Measurements from ENCODE around the gene PAFAH2.
"Not testable (repeated sequence)": the region's sequence is repeated elsewhere in the genome, so short reads cannot be mapped to it uniquely, and the experiment has no call there.

PAFAH2 gene

DNA sequence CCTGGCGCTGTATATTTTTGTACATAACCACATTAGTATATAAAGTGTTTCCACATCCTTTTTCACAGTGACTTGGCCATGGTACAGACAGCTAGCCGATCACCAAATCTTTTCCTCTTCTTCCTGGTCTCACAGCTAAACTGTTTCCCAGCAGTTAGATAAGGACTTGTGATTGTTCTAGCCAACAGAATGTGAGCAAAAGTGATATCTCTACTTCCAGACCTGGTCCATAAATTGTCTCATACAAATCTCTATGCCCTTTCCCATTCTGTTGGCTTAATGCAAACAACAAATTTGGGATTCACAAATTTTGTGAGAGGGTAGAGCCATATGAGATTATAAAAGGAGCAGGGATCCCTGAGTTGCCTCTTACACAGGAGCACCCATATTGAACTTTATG is 19.5 kb downstream of the PAFAH2 start:
- no peak for DNase-seq

GRCh38 chr1:25977801-25978200 is 20.1 kb downstream of the PAFAH2 start:
- no peak for DNase-seq

DNA sequence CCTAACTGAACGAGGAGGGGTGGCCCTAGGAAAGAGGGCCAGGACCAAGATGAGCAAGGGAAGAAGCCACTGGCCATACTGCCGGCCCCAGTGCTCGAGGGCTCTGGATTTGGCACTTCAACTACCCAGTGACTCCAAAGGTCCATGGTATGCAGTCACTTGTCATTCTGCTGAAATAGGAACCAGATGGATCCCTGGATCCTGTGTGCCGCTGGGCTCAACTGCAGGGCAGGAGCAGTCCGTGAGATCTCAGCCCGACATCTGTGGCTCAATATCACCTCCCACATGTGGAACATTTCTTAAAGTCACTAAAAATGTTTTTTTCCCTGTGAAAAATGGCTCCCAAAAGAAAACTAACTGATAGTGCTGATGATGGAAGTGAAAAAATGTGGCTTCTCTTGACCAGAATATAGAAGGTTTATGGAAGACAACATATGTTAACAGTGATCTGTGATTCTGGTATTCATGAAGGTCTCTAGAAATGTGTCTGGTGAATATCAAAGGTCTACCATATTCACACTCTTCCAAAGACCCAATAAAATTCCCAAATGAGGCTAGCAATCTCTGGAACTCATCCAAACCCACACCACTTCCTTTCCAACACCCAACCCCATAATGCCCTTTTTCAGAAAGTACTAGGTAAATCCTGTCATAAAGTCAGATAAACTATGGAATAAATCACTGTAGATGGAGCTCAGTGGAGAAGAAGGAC is 24.1 kb downstream of the PAFAH2 start:
- no peak for DNase-seq

GRCh38 chr1:25971811-25972180 is 26.1 kb downstream of the PAFAH2 start:
- DNase-seq, result no peak

- peak; percentile 66 for DNase-seq
Measured at GRCh38 chr1:25971066-25971810, 26.6 kb downstream of the PAFAH2 start.

GRCh38 chr1:25967308-25967707 is 30.6 kb downstream of the PAFAH2 start:
- no peak for DNase-seq

DNA sequence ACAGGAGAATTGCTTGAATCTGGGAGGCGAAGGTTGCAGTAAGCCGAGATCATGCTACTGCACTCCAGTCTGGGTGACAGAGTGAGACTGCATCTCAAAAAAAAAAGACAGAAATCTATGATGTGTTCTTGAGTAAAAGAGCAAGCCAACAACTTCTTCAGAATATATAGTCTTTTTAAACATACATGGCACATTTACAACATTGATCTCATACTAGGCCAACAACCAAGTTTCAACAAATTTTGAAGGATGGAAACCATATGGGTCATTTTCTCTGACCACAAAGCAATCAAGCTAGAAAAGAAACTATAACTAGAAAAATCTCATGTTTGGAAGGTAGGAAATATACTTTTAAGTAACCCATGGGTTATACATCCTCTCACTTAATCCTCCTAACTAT is 38.3 kb downstream of the PAFAH2 start:
- no peak for DNase-seq

DNA sequence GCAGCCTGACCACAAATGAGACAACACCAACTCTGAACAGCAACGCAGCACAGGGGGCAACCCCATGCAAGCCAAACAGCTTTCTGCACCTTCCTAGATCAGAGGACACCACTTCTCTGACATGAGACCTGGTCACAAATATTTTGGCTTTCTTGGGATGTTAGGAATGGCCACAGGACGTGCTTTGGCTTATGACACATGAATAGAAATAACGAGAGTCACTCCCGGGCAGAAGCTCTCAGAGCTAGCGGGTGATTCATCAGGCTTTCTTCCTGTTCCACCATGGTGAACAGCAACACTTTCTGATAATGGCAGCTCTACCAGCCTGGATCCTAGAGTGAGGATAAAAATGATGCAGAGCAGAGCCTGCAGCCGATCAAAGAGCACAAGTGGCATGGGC is 39.4 kb downstream of the PAFAH2 start:
- DNase-seq, result no peak

DNA sequence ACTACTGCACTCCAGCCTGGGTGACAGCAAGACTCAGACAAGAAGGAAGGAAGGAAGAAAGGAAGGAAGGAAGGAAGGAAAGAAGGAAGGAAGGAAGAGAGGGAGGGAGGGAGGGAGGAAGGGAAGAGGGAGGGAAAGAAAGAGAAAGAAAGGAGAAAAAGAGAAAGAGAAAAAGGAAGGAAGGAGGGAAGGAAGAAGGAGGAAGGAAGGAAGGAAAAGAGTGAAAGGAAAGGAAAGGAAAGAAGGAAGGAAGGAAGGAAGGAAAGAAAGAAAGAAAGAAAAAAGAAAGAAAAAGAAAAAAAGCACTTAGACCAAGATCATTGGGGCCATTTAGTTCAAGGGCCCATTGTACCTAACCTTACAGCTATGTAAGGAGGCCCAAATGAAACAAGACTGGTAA is 42.3 kb downstream of the PAFAH2 start:
- DNase-seq, result no peak

DNA sequence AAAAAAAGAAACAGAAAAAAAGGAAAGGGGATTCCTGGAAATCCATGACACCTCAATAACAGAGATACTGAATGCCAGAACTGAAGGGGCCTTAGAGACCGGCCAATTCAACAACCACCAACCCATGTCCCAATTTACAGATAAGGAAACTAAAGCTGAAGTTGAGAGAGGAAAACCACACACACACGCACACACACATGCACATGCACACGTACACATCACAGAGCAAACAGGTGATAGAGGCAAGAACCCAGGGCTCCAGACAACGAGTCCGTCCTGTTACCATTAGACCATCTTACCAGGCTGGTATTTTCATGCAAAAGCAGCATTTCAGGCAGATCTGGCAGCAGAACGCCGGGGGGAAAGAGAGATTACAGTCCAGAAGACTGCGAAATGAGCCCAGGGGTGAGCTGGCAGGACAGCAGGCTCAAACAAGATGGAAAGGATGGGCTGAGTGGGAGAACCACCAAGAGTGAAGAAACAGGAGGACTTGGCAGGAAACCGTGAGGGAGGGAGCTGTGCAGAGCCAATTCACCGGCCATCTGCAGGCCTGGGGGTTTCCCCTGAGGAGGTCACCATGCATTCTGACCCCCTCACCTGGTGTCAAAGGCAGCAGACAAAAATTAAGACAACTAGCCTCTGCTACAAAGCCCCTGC is 43.5 kb downstream of the PAFAH2 start:
- no peak for DNase-seq

GRCh38 chr1:25952841-25953401 is 44.9 kb downstream of the PAFAH2 start:
- DNase-seq, result no peak

DNA sequence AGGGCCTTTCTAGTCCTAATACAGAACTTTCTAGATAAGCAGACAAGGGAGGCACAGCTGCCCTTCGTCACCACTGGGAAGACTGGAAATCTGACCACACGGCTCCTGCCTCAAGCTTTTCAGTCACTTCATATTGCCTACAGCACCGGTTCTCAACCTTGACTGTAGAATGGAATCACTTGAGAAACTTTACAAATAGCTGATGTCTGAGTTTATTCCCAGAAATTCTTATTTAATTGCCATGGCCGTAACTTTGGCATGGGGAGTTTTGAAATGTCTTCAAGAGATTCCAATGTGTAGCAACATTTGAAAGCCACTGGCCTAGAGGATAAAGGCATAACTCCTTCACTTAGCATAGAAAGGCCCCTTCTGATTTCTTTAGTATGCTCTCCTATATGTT is 49.2 kb downstream of the PAFAH2 start:
- DNase-seq, result no peak

- DNase-seq, result no peak
Measured at GRCh38 chr1:25947027-25947426, 50.8 kb downstream of the PAFAH2 start.

GRCh38 chr1:25945761-25946160 is 52.1 kb downstream of the PAFAH2 start:
- no peak for DNase-seq

GRCh38 chr1:25944986-25945385 is 52.9 kb downstream of the PAFAH2 start:
- DNase-seq, result no peak

DNA sequence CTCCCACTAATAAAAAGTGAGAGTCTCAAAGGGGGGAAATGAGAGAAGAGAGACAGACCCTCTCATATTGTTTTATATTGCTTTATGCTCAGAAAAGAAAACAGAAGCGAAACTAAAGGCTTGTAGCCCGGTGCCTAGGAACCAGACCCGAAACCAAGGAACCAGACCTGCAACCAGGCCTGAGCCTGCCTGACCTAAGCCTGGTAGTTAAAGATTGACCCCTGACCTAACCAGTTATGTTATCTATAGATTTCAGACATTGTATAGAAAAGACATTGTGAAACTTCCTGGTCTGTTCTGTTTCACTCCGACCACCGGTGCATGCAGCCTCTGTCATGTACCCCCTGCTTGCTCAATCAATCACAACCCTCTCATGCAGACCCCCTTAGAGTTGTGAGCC is 54.4 kb downstream of the PAFAH2 start:
- not testable (repeated sequence) for DNase-seq

DNA sequence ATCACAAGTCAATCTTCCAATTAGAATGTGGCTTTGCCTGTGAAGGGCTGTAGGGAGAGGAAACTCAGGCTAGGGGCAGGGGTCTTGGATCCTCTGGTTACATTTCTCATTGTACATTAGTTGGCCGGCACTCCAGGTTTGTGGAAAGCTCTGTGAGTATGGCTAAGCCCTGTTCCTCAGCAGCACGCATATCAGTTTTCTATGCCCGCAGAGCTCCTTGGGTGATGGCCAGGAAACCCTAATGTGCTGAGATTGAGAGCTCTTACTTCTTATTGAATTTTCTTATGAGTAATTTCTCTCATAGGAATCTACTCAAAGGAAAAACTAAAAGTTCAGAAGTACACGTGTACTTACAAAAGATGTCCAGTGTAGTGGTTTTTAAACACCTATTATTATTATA is 60.9 kb downstream of the PAFAH2 start:
- DNase-seq, result no peak

DNA sequence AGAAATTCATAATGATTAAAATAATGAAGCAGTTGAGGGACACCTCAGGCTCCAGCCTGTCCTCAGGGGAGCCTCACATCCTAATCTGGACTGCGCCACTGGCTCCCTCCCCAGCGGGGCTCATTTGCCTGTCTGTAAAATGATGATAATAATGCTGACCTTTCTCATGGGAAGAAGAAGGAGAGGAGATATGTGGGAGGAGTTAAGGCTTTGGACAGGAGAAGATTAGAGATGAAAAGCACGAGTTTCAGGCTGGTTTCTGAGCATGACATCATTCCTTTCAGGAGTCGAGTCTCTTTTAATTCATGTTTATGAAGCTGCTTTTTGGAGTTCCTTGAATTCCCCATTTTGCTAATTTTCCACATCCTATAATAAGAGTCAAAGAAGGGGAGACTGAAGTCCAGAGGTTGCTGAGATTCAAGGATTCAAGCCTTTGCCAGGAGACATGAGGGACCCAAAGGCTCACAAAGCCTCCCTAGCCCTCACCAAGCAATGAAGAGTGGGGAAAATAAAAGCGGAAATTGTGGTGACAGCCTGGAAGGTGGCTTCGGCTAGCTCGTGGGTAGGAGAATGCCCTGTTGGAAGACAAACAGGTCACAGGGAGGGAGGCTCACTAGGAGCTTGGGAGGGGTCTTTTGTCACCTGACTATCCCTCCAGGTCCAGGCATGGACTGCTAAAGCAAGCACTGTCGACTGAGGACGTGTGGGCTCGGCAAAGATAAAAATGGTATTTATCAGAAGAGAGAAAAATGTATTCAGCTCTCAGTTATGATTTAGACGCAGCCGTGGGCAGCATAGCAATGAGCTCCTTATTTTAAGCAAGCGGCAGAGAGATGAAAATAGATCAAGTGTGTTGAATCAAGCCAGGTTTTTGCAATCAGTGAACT is 64.1 kb downstream of the PAFAH2 start:
- DNase-seq, result no peak

DNA sequence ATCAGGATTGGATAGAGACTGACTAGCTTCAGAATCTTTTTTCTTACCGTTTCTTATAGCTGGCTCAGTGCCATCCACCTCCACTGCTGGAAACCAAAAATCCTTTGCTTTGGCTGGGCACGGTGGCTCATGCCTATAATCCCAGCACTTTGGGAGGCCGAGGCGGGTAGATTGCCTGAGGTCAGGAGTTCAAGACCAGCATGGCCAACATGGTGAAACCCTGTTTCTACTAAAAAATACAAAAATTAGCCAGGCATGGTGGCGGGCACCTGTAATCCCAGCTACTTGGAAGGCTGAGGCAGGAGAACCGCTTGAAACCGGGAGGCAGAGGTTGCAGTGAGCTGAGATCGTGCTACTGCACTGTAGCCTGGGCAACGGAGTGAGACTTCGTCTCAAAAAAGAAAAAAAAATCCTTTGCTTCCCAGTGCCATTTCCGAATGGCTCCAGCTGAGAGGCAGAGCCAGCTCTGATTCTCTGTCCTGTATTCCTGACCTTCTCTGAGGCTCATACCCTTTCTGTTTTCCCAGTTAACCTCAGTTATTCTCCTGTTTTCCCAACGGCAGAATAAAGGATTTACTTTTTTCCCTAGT is 65.0 kb downstream of the PAFAH2 start:
- DNase-seq, result not testable (repeated sequence)

DNA sequence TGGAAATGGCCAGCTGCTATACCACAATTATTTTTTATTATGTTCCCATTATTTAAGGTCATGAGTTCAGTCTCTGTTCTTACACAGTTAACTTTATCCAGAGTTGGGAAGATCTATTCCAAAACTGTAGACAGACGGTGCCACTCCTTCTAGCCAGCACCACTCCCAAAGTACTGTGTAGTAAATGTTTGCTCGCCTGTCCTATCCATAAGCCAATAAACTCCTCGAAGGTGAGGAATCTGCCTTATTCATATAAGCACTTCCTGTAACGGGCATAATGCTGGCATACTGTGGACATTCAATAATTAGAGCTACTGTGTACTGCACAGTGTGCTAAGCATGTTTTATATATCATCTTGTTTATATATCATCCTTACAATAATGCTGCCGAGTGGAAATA is 65.5 kb downstream of the PAFAH2 start:
- no peak for DNase-seq

DNA sequence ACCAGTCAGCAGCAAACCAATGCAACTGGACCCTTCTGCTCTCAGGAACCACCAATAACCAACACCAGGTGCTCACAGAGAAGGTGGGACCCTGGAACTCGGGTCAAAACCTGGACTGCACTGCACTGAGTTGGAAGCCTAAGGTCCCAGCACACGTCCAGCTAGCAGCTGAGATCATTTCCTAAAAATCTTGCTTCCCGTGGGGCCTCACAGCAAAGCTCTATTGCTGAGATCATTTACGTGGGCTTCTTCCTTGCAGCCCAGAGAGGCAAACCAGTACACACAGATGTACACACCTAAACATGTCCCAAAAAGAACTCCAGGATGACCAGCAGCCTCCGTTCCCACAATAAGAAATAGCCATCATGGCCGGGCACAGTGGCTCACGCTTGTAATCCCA is 68.8 kb downstream of the PAFAH2 start:
- DNase-seq, result no peak

GRCh38 chr1:25927521-25928265 is 70.2 kb downstream of the PAFAH2 start:
- DNase-seq, result no peak
